ENCODE results near the gene MC1R.

MC1R gene

GRCh38 chr16:89951509-89951908 lies 32.8 kb downstream of the MC1R start:
- Histone ChIP-seq H3K27ac (ENCODE audit: low read length) (no peak overlapping the region), H3K9me3 (ENCODE audit: insufficient read depth, low read length, severe bottlenecking) (no peaks in the 10 kb centered on the region), H4K20me1 (ENCODE audit: insufficient read depth, low read length) (peaks cover 8% of the 10 kb centered on the region), H3K4me1 (ENCODE audit: insufficient read depth, low read length) (peaks cover 15% of the 10 kb centered on the region), H3K4me2 (ENCODE audit: insufficient read depth, low read length) (no peak overlapping the region), H3K9ac (ENCODE audit: low read depth, low read length) (no peak overlapping the region), H3K79me2 (ENCODE audit: insufficient read depth, low read length) (no peaks in the 10 kb centered on the region), H3K36me3 (ENCODE audit: insufficient read depth, low read length) (no peaks in the 10 kb centered on the region), H3K27me3 (ENCODE audit: insufficient read depth, low read length, poor library complexity) (no peaks in the 10 kb centered on the region), H3K4me3 (ENCODE audit: low read depth in 1 of 2, low read length in 2 of 2) (no peak overlapping the region), H2AFZ (ENCODE audit: low read depth, low read length) (no peak overlapping the region)
- TF ChIP-seq CTCF (IDR thresholded peaks at IDR 0.05; ENCODE audit: borderline replicate concordance, extremely low read depth, low read length, poor library complexity, severe bottlenecking) (no peak), EZH2 (IDR thresholded peaks at IDR 0.05; ENCODE audit: borderline replicate concordance, low read depth, low read length, severe bottlenecking) (no peak)
- no peak for ATAC-seq (ENCODE audit: insufficient read depth, low read depth)
- DNase-seq: no peak

- no peaks in the 10 kb centered on the region for H3K79me2 ChIP-seq (ENCODE audit: insufficient read depth, low read length)
- DNase-seq: no peak
- H3K9me3 ChIP-seq (ENCODE audit: insufficient read depth, low read length, severe bottlenecking): no peaks in the 10 kb centered on the region
- H3K27ac ChIP-seq (ENCODE audit: low read length): no peak overlapping the region
- no peak for TF ChIP-seq CTCF (IDR thresholded peaks at IDR 0.05; ENCODE audit: borderline replicate concordance, extremely low read depth, low read length, poor library complexity, severe bottlenecking)
- no peak for TF ChIP-seq EZH2 (IDR thresholded peaks at IDR 0.05; ENCODE audit: borderline replicate concordance, low read depth, low read length, severe bottlenecking)
- no peaks in the 10 kb centered on the region for H3K27me3 ChIP-seq (ENCODE audit: insufficient read depth, low read length, poor library complexity)
- H3K36me3 ChIP-seq (ENCODE audit: insufficient read depth, low read length): no peaks in the 10 kb centered on the region
- H2AFZ ChIP-seq (ENCODE audit: low read depth, low read length): no peak overlapping the region
- ATAC-seq (ENCODE audit: insufficient read depth, low read depth): no peak
- no peak overlapping the region for H3K9ac ChIP-seq (ENCODE audit: low read depth, low read length)
- no peak overlapping the region for H3K4me3 ChIP-seq (ENCODE audit: low read depth in 1 of 2, low read length in 2 of 2)
- H3K4me2 ChIP-seq (ENCODE audit: insufficient read depth, low read length): no peak overlapping the region
- peaks cover 15% of the 10 kb centered on the region for H3K4me1 ChIP-seq (ENCODE audit: insufficient read depth, low read length)
- peaks cover 8% of the 10 kb centered on the region for H4K20me1 ChIP-seq (ENCODE audit: insufficient read depth, low read length)
These were observed 33.4 kb downstream of the MC1R start for GRCh38 chr16:89952049-89952448.

- DNase-seq: no peak
- no peak for TF ChIP-seq EZH2 (IDR thresholded peaks at IDR 0.05; ENCODE audit: borderline replicate concordance, low read depth, low read length, severe bottlenecking)
- no peak for TF ChIP-seq CTCF (IDR thresholded peaks at IDR 0.05; ENCODE audit: borderline replicate concordance, extremely low read depth, low read length, poor library complexity, severe bottlenecking)
- H3K9me3 ChIP-seq (ENCODE audit: insufficient read depth, low read length, severe bottlenecking): no peaks in the 10 kb centered on the region
- no peaks in the 10 kb centered on the region for H3K27me3 ChIP-seq (ENCODE audit: insufficient read depth, low read length, poor library complexity)
- H3K4me1 ChIP-seq (ENCODE audit: insufficient read depth, low read length): peaks cover 15% of the 10 kb centered on the region
- H3K27ac ChIP-seq (ENCODE audit: low read length): no peak overlapping the region
- no peaks in the 10 kb centered on the region for H3K36me3 ChIP-seq (ENCODE audit: insufficient read depth, low read length)
- no peak for ATAC-seq (ENCODE audit: insufficient read depth, low read depth)
- H2AFZ ChIP-seq (ENCODE audit: low read depth, low read length): no peak overlapping the region
- peaks cover 8% of the 10 kb centered on the region for H4K20me1 ChIP-seq (ENCODE audit: insufficient read depth, low read length)
- H3K4me2 ChIP-seq (ENCODE audit: insufficient read depth, low read length): no peak overlapping the region
- no peaks in the 10 kb centered on the region for H3K79me2 ChIP-seq (ENCODE audit: insufficient read depth, low read length)
- H3K9ac ChIP-seq (ENCODE audit: low read depth, low read length): no peak overlapping the region
- no peak overlapping the region for H3K4me3 ChIP-seq (ENCODE audit: low read depth in 1 of 2, low read length in 2 of 2)
These were observed 33.9 kb downstream of the MC1R start for GRCh38 chr16:89952551-89952950.

Data from DND-41 (cell line).